IPS-11a (cell line): ENCODE data around the gene PRDM11.

Experiments
- H3K4me3 ChIP-seq: one replicate; pipeline ENCODE4 v1.5.1; 2013; ENCODE audit warnings: low read depth, low read length, control low read depth

The PRDM11 gene

DNA sequence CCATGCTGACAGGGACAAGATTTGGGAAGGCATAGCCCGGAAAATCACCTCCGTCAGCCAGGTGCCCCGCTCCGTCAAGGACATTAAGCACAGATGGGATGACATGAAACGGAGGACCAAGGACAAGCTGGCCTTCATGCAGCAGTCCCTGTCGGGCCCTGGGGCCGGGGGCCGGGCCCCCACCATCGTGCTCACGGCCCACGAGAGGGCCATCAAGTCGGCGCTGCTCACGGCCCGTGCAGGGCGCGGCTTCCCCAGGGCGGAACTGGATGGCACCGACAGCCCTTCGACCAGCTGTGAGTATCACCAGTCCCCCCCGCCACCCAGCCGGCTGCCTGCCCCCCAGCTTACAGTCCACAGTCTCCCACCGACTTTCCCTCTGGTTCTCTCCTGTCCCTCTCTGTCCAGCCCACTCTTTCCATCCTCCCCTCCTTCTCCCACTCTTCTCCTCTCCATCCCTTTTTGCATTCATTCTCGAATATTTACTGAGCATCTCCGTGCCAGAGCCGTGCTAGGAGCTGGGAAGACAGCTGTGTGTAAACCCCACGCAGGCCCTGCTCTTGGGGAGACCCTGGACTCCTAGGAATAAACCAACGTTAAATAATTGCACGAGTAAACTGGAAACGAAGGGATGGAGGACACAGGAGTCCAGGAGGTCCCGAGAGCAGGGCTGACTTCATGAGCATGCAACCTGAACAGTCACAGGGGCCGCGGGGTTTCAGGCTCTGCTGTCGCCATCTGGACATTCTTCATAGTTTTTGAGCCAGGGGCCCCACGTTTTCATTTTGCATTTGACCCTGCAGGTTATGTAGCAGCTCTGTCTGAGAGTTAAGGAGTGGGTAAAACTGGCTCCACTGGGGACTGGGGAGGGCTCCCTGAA is 62.8 kb downstream of the PRDM11 start:
- no peak overlapping the region for H3K4me3 ChIP-seq

DNA sequence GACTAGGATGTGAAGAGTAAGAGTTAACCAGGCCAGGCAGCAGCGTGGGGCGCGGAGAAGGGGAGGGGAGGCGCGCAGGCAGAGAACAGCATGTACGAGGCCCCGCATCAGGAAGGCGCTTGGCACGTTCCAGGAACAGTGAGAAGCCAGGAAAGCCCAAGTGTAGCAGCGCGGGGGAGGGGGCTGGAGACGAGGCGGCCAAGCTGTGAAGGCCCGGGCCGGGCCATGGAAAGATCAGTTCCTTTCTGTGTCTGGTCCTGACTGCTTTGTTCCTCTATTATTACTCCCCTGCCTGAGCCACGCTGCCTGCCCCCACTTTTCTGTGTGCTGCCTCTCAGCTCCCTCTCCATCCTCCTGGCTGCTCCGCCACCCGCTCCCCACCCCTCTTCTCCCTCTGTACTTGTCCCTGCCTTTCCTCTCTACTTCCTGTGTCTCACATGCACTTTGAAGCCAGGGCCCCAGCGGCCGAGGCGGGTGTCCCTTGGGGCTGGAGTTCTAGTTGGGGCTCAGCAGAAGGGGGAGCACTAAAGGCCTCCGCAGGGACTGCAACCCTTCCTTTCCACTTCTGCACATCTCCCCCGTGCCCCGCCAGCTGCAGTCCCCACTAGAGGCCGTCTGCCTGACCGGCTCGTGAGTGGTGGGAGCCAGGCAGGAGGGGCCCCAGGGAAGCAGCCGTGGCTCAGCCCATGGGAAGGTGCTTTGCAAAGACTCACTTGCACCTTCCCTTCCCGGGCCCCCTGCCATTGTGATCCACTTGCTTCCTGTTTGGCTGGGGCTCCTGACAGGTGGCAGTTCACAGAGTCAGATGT is 63.7 kb downstream of the PRDM11 start:
- H3K4me3 ChIP-seq, result no peak overlapping the region

DNA sequence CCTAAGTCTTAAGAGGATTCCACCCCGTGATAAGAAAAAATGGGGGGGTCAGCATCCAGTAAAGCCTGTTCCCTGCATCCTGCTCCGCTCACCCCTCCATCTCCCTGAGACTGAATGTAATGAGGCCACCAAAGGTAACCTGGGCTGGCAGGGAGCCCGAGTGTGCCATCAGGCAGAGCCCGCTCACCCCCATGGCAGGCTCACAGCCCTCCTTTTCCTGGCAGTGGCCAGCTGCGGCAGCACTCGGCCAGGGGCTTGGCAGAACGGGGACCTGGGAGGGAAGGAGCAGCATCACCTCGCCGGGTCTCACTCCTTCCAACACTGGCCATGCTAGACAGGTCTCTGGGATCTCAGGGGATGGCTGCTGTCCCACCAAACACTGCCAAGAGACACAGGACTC is 64.4 kb downstream of the PRDM11 start:
- no peak overlapping the region for H3K4me3 ChIP-seq

DNA sequence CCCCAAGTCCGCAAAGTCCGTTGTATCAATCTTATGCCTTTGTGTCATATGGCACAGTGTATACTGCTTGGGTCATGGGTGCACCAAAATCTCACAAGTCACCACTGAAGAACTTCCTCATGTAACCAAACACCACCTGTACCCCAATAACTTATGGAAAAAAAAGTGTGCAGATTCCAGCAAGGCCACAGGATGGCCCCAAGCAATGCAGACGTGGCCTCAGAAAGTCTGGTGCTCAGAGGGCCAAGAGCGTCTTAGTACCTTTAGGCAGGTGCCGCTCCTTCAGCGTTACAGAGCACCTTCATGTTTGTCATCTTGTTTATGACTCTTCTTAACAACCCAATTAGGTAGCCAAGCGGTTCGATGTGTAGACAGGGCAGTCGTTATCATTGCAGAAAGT is 65.3 kb downstream of the PRDM11 start:
- no peak overlapping the region for H3K4me3 ChIP-seq

DNA sequence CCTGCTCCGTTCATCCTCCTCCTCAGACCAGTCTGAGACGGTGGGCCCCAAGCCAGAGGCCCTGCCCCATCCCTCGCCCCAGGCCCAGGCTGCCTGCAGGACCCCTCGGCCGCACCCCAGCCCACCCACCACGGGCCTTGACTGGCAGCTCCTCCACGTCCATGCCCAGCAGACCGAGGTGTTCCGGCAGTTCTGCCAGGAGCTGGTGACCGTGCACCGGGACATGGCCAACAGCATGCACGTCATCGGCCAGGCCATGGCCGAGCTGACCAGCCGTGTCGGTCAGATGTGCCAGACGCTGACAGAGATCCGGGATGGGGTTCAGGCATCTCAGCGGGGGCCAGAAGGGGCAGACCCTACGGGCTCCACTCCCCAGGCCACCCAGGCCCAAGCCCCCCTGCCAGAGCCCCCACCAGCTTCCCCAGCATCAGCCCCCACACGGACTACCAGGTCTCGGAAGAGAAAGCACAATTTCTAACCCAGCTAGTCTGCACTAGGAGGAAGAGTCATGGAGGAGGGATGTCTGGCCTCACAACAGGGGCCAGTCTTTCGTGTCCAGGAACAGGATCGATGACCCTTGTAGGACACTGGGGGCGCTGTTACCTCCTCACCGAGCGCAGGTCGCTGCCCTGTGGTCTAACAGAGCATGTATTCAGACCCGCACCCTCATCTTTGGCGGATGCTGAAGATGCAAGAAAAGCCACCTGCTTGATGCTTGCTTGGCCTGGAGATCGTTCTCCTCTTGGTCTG is 66.3 kb downstream of the PRDM11 start:
- H3K4me3 ChIP-seq, result no peak overlapping the region

DNA sequence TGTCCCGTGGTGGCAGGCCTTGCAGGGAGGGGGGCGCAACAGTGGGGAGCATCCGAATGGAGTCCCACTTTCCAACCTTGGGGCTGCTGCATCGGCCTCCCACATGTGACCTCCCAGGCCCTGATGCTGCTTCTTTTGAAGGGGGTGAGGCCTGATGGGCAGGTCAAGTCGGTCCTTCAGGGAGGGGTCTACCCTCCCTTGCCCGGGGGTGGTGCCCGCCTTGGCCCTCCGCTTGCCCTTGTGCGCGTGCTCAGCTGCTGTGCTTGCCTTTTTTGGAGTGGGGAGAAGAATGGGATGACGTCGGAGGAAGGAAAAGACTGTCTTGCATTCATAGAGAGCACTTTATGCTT is 66.9 kb downstream of the PRDM11 start:
- no peak overlapping the region for H3K4me3 ChIP-seq

DNA sequence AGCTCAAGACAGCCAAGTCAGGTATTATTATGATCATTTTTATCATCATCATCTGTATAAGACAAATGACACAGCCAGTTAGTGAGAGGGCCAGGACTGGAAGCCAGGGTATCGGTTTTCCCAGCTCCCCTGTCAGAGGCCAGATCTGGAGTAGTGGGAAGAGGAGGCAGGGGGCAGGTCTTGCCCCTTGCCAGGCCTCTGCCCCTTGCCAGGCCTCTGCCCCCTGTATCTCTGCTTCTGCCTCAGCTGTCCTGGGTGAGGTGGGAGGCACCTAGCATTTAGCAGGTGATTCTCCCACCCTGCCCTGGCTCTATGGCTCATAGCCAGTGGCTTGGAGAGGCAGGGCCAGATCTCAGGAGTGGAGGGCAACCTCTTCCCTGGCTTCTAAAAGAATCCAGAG is 67.3 kb downstream of the PRDM11 start:
- H3K4me3 ChIP-seq, result no peak overlapping the region

DNA sequence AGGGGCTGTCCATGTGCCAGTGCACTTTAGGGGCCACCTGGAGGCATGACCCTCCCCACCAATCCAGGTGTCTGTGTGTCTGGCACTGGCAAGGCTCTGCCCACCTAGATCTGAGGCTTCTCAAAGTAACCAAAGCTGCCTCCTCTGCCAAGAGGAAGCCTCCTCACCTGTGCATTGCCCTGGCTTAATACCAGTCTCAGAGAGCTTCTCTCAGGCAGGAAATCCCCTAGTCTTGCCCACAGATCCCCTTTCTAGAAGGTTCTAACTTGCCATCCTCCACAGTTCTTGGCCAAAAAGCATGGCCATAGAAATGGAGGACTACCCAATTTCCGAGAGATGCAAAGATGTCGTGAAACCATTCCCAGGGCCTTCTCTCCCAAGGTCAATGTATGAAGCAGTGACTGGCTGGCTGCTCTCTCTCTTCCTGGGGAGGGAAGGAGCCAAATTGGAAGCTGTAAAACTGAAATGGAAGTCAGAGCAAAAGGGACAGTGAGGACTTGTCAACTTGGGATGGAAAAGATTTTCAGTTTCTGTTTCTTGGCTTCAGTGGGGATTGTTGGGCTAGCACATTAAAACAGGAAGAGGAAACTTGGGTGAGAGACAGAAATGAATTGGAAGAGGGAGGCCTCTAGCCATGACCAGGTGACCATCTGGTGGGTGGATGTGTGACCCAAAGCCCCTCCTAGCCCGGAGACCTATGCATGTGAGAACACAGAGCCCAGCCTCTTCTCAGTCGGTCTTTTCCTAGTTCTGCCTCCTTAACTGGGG is 68.8 kb downstream of the PRDM11 start:
- H3K4me3 ChIP-seq, result no peak overlapping the region

DNA sequence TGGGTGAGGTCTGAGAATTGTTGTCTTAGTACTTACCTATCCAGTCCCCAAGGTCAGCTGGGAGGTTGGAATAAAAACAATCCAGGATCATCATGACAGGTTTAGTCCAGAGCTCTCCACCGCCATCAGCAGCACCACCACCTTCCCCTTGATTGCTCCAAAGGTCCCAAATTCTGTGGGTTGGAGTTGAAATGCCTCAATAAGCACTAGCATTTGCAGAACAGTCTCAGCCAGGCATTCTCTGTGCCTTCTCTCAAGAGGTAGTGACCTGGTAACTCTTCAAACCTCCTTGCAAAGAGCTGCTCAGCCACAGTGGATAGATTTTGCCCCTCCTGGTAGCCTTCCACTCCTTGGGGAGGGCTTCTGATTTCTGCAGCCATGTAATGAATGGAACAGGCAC is 69.6 kb downstream of the PRDM11 start:
- H3K4me3 ChIP-seq, result no peak overlapping the region

DNA sequence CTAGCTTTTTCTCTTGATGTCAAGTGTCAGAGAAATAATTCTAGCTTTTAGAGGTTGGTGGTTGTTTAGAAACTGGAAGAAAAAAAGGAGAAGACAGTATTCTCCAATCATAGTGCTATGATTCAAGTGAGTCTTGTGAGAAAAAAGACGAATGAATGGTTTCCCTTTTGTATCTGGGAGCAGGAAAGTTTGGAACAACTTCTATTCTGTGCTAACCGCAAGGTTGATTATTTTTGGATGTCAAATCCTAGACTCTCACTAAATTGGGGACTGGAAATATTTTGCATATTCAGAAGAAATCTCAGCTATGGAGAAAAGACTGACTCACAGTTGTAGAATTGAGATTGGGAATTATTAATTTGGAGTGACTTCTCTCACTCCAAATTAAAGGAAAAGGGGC is 70.5 kb downstream of the PRDM11 start:
- H3K4me3 ChIP-seq, result no peak overlapping the region

DNA sequence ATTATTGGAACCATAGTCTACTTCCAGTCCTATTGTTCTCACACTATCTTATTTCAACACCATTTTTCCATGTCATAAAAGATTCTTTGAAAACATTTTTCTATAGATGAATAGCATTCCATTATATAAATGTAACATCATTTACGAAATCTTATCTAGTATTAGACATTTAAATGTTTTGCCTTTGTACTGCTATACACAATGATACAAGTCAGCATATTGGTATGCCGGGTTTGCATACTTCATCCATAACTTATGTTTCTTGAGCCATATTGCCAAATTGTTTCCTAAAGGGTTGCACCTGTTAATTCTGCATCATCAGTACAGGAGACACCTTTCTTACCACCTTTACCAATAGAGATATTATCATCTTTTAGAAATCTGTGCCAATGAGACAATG is 71.6 kb downstream of the PRDM11 start:
- no peak overlapping the region for H3K4me3 ChIP-seq

DNA sequence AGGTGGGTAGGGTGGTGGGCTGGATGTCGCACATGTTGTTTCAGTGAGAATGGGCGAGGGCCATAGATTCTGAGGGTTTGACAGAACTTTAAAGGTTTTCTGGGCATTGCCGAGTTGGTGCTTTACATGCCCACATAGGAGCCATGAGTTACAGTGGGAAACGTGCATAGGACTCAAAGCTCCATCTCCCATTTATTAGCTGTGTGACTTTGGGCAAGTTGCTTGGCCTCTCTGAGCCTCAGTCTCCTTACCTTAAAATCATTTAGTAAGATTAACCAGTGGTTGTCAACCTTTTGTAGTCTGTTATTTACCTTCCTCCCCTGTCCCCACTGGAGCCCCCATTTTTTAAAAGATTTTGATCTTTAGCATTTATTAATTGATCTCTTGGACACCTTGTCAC is 72.3 kb downstream of the PRDM11 start:
- no peak overlapping the region for H3K4me3 ChIP-seq

DNA sequence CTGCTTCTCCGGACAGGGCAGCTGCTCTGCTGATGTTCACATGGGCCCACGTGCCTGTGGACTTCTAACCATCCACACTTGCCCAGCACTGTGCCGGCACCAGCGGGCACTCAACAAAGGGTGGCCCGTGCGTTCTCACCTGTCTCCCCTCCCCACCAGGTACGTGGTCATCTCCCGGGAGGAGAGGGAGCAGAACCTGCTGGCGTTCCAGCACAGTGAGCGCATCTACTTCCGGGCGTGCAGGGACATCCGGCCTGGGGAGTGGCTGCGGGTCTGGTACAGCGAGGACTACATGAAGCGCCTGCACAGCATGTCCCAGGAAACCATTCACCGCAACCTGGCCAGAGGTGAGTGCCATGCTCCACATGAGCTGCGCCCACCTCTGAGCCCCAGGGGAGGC is 73.0 kb downstream of the PRDM11 start:
- H3K4me3 ChIP-seq, result no peak overlapping the region

DNA sequence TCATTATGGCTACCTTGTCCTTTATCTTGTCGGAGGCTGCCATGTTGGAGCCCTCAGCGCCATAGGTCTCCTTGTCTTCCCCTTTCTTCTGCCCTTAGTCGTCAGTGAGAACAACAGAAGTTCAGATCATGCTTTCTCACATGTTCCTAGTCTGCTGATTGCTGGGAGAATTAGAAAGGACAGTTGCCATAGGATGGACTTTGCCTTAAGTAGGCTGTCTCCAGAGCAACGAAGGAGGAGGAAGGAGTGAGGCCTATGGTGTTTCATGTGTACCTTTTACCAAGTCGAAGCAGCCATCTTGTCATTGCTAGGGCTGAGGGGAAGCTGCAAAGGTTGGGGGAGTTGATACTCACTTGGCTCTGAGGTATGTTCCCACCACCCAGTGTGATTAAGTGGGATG is 77.1 kb downstream of the PRDM11 start:
- H3K4me3 ChIP-seq, result no peak overlapping the region

DNA sequence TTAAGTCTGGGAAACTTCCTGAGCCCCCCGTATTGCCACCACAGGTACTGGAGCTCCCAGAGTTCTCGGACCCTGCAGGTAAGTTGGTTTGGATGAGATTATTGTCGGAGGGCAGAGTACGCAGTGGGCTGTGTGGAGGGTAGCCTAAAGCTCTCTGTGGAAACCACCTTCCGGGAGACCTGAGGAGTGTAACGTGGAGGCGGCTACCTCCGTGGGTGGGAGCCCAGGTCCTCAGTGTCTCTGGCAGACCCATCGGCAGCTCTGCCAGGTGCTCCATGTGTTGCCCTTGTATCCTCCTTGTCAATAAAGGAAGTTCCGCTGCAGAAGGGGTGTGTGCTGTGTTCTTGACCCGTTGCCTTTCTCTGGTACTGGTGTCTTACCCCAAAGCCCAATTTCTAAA is 78.3 kb downstream of the PRDM11 start:
- H3K4me3 ChIP-seq, result no peak overlapping the region

DNA sequence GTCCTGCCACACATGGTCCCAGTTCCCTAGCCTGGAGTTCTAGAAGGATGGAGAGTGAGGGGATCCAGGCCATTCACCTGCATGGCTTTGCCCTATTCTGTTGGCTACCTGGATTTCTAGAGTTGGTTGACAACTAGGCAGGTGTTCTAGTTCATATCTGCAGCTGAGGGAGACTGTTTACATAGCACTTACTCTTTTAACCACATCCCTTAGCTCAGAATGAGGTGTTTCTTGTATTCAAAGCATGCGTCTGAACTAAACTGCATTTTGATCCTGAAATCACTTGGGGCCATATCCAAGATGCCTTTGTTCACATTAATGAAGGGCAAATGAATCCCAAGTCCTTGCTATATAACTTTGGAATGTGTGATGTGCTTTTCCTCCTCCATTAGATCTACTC is 78.8 kb downstream of the PRDM11 start:
- H3K4me3 ChIP-seq, result no peak overlapping the region

DNA sequence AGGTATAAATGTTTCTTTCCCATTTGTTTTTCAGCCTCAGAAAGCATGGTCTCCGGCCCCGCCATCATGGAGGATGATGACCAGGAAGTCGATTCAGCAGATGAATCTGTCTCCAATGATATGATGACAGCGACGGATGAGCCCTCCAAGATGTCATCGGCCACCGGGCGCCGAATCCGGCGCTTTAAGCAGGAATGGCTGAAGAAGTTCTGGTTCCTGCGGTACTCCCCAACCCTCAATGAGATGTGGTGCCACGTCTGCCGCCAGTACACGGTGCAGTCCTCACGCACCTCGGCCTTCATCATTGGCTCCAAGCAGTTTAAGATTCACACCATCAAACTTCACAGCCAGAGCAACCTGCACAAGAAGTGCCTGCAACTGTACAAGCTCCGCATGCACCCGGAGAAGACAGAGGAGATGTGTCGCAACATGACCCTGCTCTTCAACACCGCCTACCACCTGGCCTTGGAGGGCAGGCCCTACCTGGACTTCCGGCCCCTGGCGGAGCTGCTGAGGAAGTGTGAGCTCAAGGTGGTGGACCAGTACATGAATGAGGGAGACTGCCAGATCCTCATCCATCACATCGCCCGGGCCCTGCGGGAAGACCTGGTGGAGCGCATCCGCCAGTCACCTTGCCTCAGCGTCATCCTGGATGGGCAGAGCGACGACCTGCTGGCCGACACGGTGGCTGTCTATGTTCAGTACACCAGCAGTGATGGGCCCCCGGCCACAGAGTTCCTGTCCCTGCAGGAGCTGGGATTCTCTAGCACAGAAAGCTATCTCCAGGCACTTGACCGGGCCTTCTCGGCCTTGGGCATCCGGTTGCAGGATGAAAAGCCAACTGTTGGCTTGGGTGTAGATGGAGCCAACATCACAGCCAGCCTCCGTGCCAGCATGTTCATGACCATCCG is 79.8 kb downstream of the PRDM11 start:
- H3K4me3 ChIP-seq, result no peak overlapping the region

DNA sequence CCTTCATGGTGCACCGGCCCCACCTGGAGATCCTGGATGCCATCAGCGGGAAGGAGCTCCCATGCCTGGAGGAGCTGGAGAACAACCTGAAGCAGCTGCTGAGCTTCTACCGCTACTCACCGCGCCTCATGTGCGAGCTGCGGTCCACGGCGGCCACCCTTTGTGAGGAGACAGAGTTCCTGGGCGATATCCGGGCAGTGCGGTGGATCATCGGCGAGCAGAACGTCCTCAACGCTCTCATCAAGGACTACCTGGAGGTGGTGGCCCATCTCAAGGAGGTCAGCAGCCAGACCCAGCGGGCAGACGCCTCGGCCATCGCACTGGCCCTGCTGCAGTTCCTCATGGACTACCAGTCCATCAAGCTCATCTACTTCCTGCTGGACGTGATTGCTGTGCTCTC is 80.5 kb downstream of the PRDM11 start:
- no peak overlapping the region for H3K4me3 ChIP-seq

DNA sequence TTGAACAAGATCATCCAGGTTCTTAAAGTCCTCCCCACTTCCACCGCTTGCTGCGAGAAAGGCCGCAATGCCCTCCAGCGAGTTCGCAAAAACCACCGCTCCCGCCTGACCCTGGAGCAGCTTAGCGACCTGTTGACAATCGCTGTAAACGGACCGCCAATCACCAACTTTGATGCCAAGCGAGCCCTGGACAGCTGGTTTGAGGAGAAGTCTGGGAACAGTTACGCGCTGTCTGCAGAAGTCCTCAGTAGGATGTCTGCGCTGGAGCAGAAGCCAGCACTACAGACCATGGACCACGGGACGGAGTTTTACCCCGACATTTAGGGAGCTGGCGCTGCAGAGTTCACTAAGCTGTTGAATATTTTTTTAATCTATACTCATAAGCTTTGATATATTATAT is 81.4 kb downstream of the PRDM11 start:
- H3K4me3 ChIP-seq, result no peak overlapping the region
